ENCODE measurements around the gene KIF20A.
"Not testable (repeated sequence)": the region's sequence is repeated elsewhere in the genome, so short reads cannot be mapped to it uniquely, and the experiment has no call there.

KIF20A gene

DNA sequence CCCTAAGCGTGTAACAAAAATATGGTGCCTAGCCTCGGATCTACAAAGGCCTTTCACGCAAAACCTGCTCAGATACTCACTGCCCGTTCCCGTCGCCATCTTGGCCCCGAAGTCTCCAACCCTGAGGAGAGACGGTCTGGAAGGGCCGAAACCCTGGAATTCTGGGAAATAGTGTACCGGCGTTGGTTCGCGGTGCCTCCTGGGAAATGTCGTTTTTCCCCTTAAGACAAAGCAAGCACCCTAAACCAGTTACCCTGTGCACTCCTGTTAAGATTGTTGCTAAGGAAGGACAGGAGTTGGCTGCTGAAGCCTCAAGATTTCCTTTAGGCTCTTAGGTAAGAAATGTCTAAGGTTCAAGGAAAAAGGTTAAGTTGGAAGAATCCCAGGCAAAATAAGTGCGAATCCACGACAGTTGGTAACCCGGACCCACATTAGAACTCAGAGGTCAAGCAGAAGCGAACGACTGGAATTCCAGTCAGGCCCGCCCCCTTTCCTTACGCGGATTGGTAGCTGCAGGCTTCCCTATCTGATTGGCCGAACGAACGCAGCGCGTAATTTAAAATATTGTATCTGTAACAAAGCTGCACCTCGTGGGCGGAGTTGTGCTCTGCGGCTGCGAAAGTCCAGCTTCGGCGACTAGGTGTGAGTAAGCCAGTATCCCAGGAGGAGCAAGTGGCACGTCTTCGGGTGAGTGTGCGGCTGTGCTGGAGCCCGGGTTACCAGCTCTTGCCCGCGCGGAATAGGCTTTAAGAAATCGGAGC is at the start of gene KIF20A, which contains the start of gene BRD8:
Gene KIF20A (plus strand): TSS at position 597 of the 761 bp plus-strand sequence. CDS start 569 bp downstream, outside the sequence.
Gene BRD8 (minus strand): TSS at position 115 of the 761 bp plus-strand sequence. CDS start 16 bp downstream, at position 99.
- peak; percentile 99 for DNase-seq

DNA sequence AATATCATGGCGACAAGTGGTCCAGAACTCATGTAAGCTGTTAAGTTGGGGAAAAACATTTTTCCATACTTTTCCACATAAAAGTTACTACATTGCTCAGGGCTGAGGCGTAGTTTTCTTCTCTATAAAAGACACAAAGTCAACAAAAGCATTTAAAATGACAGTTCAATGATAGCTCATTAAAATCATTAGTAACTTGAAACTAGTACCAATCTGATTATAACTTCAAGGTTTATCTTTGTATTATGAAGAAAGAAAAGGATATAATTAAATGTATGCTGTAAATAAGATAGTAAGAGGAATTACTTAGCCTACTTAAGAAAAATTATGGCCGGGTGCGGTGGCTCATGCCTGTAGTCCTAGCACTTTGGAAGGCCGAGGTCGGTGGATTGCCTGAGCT is 49.6 kb upstream of the KIF20A start:
- DNase-seq = peak; percentile 53

DNA sequence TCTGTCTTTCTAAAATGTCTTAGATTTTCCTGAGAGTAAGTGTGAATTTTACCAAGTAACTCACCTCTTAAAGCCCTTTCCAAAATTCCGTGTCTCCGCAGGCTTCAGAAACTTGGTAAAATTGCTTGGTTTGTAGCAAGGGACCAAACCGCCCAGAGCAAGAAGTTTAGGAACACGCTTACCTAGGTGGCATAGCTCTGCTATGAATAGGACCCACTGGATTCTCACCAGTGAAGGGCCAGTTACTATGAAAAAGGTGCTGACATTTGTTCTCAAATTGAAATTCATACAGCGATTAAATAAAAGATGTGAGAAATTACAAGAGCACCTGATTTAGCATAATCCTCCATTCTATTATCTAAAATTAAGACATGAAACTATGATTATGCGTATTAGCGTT is 46.4 kb upstream of the KIF20A start:
- DNase-seq = no peak

DNA sequence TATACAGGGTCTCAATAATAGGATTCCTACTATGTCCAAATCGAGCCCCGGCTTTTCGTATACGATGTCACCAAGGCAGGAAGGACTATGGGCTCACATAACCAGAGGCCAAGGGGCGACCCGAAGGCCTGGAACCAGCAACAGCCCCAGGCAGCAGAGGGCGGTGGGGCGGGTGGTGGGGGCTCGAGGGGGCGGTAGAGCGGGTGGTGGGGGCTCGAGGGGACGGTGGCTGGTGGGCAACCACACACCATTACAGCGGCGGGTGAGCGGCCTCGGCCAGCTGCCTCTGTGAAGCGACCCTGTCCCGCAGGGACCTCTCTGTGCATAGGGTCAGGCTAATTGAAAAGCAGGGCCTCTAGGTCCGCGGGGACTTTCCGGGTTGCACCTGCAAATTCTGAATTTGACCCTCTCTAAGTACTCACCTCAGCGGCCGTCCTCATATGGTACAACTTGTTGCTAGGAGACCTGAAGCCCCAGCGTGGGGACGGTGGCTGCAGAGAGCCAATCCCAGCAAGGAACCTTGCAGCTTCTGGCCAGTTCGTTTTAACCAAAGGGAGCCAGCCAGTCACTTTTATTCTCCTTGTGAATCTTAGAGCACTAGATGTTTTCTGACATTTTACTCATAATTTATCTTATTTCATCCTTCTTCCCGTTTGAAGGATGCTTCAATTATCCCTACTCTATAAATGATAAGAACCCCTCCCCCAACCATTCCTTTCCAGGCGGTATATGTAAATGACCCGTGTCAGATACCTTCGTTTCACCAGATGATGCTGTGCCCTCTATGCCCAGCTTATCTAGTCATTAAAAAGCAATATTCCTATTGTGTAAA is 39.7 kb upstream of the KIF20A start, which contains the start of gene NME5:
Gene NME5 (minus strand): TSS at position 480 of the 832 bp plus-strand sequence. CDS start 648 bp downstream, outside the sequence.
- peak; percentile 90 for DNase-seq

DNA sequence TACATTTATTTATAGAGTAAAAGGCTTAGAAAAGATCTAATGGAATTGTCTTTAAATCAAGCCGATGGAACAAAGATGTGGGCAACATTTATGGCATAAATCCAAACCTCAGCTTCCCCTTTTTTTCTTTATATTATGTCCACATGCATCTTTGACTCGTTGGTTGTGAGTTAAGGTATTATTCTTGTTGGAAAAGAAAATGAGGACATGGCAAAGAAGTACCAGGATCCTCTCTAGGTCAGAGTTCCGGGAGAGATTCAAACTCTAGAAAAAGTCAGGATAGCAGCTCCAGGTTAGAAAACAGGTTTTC is 39.2 kb upstream of the KIF20A start:
- DNase-seq = no peak

DNA sequence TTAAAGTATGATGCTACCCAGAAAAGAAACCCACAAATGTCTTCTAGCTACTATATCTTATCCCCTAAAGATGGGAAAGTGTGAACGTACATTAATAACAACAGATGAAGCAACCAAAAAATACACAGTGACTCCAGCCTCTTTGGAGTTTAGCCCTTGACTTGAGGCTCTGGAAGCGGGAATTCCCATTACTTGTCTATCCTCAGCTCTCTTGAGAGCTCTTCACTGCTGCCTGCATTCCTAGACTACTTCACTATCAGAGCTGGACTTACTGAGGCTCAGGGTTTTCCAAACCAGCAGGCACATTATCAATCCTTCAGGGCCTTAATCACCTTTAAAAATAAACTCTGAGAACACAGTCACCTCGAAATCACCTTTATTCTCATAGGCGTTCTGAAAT is 38.6 kb upstream of the KIF20A start:
- no peak for DNase-seq

DNA sequence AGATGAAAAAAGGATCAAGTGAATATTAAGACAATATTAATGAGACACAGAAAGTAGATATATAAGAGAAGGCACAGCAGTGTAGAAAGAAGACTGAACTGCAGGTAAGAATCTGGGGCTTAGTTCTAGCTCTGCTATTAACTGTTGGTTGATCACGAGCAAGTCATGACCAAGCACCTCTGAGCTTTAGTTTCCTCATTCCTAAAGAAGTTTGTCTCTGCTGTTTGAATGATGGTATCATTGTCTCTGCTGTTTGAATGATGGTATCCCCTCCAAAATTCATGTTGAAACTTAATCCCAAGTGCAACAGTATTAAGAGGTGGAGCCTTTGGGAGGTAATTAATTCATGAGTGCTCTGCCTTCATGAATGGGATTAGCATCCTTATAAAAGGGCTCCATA is 37.2 kb upstream of the KIF20A start:
- DNase-seq = no peak

DNA sequence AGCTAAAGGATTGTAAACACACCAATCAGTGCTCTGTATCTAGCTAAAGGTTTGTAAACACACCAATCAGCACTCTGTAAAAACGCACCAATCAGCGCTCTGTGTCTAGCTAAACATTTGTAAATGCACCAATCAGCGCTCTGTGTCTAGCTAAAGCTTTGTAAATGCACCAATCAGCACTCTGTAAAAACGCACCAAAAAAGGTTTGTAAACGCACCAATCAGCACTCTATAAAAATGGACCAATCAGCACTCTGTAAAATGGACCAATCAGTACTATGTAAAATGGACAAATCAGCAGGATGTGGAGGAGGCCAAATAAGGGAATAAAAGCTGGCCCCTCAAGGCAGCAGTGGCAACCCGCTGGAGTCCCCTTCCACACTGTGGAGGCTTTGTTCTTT is 35.3 kb upstream of the KIF20A start:
- DNase-seq = not testable (repeated sequence)

DNA sequence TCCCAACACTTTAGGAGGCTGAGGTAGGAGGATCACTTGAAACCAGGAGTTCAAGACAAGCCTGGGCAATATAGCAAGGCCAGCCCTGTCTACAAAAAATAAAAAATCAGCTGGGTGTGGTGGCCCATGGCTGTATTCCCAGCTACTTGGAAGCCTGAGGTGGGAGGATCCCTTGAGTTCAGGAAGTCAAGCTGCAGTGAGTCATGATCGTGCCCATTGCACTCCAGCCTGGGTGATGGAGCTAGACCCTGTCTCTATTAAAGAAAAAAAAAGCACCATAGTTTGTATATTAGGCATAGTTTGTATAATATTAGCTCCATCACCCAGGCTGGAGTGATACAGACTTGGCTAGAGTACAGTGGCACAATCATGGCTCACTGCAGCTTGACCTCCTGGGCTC is 30.1 kb upstream of the KIF20A start:
- DNase-seq = no peak

DNA sequence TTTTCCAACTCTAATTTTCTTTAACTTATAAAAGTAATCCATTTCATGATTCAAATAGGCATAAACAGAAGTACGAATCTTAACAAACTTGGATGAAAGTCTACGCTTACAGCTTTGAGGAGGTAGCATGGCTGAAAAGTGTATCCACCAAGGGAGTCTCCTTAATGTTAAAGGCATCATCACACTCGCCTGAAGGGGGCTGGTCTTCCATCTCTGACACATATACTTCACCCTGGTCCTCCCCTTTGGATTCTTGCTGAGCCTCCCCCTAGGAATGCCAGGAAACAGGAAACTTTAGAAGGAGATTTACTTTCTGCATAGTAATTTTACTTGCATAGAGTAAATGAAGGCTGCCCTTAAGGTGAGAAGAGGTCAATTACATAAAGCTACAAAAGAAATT is 29.4 kb upstream of the KIF20A start:
- DNase-seq = no peak

DNA sequence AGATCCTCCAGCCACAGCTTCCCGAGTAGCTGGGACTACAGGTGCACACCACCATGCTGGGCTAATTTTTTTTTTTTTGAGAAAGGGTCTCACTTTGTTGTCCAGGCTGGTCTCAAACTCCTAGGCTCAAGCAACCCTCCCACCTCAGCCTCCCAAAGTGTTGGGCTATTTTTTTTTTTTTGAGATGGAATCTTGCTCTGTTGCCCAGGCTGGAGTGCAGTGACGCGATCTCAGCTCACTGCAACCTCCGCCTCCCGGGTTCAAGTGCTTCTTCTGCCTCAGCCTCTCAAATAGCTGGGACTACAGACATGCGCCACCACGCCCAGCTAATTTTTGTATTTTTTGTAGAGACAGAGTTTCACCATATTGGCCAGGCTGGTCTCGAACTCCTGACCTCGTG is 22.9 kb upstream of the KIF20A start:
- DNase-seq = not testable (repeated sequence)

DNA sequence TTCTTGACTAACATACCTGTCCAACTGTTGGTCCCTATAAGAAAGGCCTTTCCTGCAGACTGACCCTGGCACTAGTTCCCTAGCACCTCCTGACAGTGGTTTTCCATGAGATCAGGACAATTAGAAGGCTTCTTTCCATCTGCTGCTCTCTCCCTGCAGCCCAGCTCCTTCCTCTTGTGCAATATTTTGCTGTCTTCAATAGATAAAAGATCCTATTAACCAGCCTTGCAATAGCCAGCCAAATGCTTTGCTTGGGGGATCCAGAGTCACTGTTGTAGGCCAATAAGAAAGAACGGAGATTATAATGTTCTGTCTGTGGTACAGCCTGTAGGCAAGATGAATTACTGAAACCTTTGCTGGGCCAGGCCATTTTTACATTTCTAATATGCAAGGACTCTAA is 21.3 kb upstream of the KIF20A start:
- no peak for DNase-seq

DNA sequence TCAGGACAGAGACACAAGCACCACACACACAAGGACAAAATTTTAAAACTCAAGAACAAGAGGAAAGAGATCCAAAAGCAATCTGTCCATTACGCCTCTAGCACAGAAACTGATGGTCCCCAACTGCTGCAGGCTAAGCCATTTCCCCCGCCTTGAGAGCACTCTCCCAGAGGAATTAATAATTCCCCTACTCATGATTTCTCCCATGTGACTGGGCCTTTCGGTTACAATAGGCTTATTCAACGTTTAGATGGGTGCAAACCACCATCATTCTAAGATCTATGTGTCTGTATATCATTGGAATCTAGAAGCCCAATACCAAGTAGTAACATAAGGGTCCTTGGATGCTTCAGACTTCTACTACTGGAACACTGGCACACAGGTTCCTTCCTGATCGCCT is 19.2 kb upstream of the KIF20A start:
- DNase-seq = no peak

DNA sequence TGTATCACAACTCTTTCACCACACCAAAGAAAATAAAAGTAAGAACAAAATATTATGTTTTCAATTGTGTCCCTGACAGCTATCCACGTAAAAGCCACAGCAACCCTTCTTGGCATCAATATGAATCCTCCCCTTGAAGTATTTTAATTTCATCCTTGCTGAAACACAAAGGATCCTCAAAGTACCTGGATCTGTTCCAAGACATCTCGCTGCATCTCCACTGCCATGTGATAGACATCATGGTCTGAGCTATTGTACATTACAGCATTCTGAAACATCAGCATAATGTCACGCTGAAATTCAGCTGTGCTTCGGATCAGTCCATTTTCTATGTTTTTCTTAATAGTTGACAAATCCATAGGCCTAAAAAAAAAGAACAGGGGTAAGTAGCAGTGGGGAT is 18.2 kb upstream of the KIF20A start:
- no peak for DNase-seq

DNA sequence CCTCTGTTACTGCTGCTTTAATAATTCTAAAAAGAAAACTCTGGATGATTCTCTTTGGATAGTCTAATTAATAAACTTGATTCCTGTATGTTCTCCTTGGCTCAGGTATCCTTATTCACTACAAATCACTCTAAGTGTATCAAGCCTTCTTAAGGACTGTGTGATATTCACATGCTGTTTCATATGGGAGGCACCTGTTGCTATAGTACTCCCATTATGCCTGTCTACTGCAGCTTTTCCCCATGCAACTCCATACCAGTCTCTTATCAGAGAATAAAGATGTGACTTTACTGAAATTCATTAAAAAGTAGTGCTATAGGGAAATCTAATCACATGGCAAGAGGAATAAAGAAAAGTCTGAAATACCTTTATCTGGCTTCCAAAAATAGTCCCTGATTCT is 15.2 kb upstream of the KIF20A start:
- no peak for DNase-seq

DNA sequence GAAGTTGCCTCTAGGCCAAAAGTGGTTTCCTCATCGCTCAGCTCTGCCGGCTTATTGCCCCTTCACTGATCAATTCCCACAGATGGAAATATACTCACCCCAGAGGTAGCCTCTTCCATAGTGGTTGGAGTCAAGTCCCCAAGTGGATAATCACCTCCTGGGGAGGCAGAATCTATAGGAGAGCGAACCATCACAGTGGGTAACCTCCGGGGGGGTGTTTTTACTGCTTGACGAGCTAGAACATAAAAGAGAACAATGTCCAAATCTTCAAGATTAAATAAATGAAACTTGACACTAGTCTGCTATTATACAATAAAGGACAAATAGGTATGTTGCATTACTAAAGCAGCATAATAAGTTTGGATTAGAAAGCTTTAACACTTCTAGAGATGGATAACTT is 9.8 kb upstream of the KIF20A start:
- no peak for DNase-seq

DNA sequence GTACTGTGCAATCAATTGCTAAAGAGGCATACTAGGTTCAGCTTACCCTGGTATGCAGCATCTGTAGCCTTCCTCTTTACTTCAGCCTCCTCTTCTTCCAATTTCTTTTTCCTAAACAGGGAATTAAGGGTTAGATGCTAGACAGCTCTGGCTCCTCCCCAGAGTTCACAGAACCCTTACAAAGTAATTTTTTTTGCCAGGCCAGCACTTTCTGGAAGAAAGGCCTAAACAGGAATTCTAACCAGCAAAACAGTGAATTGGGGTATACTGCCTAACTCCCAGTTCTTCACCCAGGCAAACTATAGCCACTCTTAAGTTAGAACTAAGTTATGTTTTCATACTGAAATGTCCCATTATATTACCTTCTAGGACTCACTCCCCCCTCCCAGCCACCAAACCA is 8.6 kb upstream of the KIF20A start:
- DNase-seq = no peak

DNA sequence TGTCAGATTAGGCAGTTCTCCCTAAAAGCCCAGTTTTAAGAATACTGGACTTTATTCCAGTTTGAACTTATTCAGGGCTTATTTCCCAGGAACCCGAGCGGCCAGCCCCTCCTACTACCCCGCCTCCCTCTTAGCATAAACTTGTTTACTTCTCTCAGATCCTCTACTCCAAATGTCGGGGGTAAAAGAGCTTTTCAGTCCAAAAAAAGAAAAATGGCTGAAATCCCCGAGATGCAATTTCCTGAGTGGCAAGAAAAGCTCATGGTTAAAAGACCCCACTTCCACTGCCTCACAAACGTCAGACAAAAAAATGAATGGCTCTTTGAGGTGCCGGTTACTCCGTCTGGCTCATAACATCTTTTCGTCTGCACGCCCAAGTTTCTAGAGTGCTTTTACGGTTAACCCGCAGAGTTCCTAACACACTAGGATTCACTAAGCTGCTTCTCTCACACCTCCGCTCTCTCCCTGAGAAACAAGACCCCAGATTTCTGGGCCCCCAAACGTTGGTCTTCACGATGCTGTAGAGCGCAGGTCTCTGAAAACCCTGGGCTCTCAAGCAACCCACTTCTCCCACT is 884 bp upstream of the KIF20A start:
- peak; percentile 46 for DNase-seq

DNA sequence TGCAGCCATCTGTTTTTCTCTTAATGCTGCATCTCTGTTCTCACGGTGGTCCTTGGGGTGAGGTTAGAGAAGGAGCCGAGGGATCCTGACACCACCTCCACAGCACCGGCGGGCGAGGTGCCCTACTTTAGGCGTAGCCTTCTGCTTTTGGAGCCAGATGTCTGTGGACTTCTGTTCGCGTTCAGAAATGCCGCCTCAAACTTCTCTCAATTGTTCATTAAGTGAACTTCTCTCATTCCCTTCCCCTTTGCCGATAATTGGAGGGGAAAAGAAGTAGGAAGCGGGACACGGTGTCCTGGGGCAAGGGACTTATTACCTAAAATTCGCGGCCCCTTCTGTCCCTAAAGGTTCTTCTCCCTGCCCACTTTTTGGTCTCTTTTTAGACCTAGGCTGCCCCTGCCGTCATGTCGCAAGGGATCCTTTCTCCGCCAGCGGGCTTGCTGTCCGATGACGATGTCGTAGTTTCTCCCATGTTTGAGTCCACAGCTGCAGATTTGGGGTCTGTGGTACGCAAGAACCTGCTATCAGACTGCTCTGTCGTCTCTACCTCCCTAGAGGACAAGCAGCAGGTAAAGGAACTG is 455 bp downstream of the KIF20A start:
- DNase-seq = peak; percentile 62

DNA sequence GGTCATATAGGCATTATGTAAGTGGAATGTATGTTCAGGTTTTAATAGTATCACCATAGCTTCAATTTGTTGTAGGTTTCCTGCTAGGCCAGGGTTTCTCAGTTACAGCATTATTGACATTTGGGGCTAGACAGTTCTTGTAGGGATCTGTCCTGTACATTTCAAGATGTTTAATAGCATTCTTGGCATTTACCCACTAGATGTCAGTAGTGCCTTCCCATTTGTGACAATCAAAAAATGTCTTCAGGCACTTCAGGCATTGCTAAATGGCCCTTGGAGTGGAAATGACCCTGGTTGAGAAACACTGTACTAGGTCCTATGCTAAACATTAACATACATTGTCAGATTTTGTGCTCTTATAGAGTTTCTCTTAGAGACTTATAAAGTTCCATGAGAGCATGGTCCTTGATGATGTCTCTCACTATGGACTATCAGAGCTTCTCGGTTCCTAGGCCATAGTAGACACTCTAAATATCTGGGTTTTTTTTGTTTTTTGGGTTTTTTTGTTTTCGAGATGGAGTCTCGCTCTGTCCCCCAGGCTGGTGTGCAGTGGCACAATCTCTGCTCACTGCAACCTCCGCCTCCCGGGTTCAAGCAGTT is 1.4 kb downstream of the KIF20A start:
- DNase-seq = peak; percentile 87

DNA sequence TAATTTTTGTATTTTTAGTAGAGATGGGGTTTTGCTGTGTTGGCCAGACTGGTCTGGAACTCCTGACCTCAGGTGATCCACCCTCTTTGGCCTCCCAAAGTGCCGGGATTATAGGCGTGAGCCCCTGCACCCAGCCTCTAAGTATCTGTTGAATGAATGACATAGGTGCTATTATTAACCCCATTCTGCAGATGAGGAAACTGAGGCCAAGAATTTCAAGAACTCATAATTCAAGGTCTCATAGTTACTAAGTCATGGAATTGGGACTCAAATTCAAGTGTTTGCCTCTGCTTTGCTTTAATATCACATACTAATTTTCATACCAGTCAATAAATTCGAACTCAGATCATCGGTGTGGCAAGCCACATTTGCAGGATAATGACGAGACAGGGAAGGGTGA is 1.9 kb downstream of the KIF20A start:
- DNase-seq = no peak

DNA sequence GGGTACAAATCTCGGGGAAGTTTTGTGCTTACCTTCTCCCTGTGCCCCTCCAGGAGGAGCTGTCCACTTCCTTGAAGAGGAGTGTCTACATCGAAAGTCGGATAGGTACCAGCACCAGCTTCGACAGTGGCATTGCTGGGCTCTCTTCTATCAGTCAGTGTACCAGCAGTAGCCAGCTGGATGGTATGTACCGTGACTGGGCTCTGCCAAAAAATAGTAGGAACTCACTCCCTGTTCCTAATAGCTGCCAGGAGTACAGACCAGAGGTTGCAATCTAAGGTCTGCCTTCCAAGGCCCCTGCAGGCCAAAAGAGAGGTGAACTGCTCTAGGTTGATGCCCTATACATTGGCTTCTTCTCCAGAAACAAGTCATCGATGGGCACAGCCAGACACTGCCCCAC is 3.9 kb downstream of the KIF20A start:
- DNase-seq = no peak

DNA sequence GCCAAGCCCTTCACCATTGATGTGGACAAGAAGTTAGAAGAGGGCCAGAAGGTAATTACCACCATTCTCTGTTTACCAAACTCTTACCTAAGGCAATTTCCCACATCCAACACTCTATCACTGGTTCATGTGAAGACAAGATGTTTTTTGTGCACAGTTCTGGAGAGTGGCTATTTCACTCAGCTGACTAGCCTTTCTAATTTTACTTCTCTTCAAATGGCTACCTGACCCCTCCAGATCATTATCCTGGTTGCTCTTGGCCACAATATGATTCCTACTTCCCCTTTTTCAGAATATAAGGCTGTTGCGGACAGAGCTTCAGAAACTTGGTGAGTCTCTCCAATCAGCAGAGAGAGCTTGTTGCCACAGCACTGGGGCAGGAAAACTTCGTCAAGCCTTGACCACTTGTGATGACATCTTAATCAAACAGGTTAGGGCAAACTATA is 7.1 kb downstream of the KIF20A start:
- DNase-seq = no peak

All from NCI-H69 (cell line).